ENCODE results near the gene COMT. TPM values are rescaled to one million over a fixed set of nuclear protein-coding genes. Genes with fewer than 3 reads are reported as not detected.

The COMT gene
- total RNA-seq, 4 donors from 2014 or later = 89.1 to 149 (median 138) TPM

- DNase-seq = peak in 1 of 3 donors; percentile 61
- no peak overlapping the region for H3K4me3 ChIP-seq
Measured at GRCh38 chr22:20014526-20015186, 73.1 kb downstream of the COMT start.

DNA sequence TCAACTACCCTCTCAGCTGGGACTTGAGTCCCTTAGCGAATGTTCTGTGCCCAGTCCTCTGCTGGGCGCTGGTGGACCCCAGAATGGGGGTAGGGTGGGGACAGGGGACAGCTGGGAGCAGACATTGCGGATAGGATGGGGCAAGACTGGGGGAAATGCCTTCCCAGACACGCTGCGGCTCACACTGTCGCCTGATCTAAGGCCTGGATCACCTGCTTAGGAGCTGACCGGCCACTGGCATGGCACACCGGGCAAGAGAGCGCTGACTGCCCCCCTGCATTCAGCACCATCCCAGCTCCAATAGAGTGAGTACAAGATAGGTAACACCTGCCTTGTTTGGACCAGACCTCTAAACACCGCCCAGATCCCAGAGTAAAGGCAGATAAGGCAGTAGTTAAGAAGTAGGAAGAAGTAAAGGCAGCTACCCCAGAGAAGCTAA, 73.6 kb downstream of the COMT start:
- no peak for TF ChIP-seq POLR2A (IDR thresholded peaks at IDR 0.05)
- TF ChIP-seq, protein P1, sequence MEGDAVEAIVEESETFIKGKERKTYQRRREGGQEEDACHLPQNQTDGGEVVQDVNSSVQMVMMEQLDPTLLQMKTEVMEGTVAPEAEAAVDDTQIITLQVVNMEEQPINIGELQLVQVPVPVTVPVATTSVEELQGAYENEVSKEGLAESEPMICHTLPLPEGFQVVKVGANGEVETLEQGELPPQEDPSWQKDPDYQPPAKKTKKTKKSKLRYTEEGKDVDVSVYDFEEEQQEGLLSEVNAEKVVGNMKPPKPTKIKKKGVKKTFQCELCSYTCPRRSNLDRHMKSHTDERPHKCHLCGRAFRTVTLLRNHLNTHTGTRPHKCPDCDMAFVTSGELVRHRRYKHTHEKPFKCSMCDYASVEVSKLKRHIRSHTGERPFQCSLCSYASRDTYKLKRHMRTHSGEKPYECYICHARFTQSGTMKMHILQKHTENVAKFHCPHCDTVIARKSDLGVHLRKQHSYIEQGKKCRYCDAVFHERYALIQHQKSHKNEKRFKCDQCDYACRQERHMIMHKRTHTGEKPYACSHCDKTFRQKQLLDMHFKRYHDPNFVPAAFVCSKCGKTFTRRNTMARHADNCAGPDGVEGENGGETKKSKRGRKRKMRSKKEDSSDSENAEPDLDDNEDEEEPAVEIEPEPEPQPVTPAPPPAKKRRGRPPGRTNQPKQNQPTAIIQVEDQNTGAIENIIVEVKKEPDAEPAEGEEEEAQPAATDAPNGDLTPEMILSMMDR (IDR thresholded peaks at IDR 0.05) = no peak
- Histone ChIP-seq H3K4me3 (no peak overlapping the region), H3K27me3 (no peaks in the 10 kb centered on the region), H3K9me3 (no peaks in the 10 kb centered on the region), H3K27ac (peak overlapping the region in 1 of 4 donors; percentile 10), H3K36me3 (no peaks in the 10 kb centered on the region), H3K4me1 (peaks cover 0 to 20% (median 10%) of the 10 kb centered on the region in 4 donors)
- no peak for DNase-seq

More at GRCh38 chr22:20014526-20015186, 73.1 kb downstream of the COMT start:
- Histone ChIP-seq H3K27me3 (no peaks in the 10 kb centered on the region), H3K4me1 (peaks cover 0 to 18% (median 9%) of the 10 kb centered on the region in 4 donors), H3K27ac (peak overlapping the region in 1 of 4 donors; percentile 10), H3K9me3 (no peaks in the 10 kb centered on the region), H3K36me3 (no peaks in the 10 kb centered on the region)
- TF ChIP-seq, protein P1 (IDR thresholded peaks at IDR 0.05) = no peak
- TF ChIP-seq POLR2A (IDR thresholded peaks at IDR 0.05) = no peak

DNA sequence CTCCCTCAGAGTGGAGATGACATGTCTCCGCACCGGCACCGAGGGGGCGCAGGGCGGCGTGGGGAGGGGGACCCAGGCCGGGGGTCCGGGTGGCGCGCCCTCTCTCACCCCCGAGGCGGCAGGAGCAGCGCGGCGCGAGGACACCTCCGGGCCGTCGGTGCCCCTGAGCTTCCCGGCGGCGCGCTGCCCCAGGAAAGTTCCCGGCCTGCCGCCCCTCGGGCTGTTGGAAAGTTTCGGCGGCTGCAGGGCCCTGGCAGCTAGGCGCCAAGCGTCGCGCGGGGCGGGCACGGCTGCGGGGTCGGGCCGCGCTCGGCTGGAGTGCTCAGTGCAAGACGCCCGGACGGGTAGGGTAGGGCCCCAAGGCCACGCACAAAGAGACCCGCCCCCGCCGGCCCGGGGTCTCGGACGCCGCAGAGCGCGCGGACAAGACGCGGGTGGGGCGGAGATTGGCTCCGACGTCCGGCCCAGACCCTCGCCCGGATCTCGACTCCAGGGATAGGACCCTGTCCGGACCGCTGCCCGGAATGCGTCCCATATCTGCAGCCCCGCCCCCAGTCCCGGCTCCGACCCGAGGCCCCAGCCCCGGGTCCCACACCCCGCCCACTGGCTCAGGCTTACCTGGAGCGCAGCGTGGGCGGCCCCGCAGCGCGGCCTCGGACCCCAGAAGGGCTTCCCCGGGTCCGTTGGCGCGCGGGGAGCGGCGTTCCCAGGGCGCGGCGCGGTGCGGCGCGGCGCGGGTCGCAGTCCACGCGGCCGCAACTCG, 74.6 kb downstream of the COMT start:
- DNase-seq = peak in 2 of 3 donors; percentile 22 to 58
- no peaks in the 10 kb centered on the region for H3K9me3 ChIP-seq
- no peaks in the 10 kb centered on the region for H3K36me3 ChIP-seq
- H3K4me3 ChIP-seq = peak overlapping the region; percentile 71 to 100 (median 80)
- no peak for TF ChIP-seq POLR2A (IDR thresholded peaks at IDR 0.05)
- TF ChIP-seq, protein P1 (IDR thresholded peaks at IDR 0.05) = no peak
- peaks cover 0 to 22% (median 11%) of the 10 kb centered on the region in 4 donors for H3K4me1 ChIP-seq
- H3K27me3 ChIP-seq = no peaks in the 10 kb centered on the region
- peak overlapping the region in 1 of 4 donors; percentile 52 for H3K27ac ChIP-seq

GRCh38 chr22:20016734-20017621, 75.4 kb downstream of the COMT start, which contains the start of gene ARVCF:
TSS of gene ARVCF (minus strand) at chr22:20016823. CDS start at chr22:19990794, 26,029 bp downstream.
- Histone ChIP-seq H3K27me3 (no peaks in the 10 kb centered on the region), H3K9me3 (no peaks in the 10 kb centered on the region), H3K4me3 (peak within 1 kb of the TSS; percentile 71 to 100 (median 80)), H3K27ac (peak within 1 kb of the TSS in 1 of 4 donors; percentile 52), H3K36me3 (no peaks in the 10 kb centered on the region), H3K4me1 (peaks cover 0 to 24% (median 15%) of the 10 kb centered on the region in 4 donors)
- DNase-seq = peak; percentile 87 to 96 (median 96)
- no peak for TF ChIP-seq POLR2A (IDR thresholded peaks at IDR 0.05)
- TF ChIP-seq, protein P1 (IDR thresholded peaks at IDR 0.05) = peak in 5 of 6 experiments; percentile 21 to 45 (median 41)

- Histone ChIP-seq H3K27me3 (no peaks in the 10 kb centered on the region), H3K4me3 (peak overlapping the region in 1 of 4 donors; percentile 71), H3K9me3 (no peaks in the 10 kb centered on the region), H3K36me3 (no peaks in the 10 kb centered on the region), H3K4me1 (peaks cover 0 to 30% (median 20%) of the 10 kb centered on the region in 4 donors), H3K27ac (no peak overlapping the region)
- TF ChIP-seq, protein P1 (IDR thresholded peaks at IDR 0.05) = no peak
- no peak for TF ChIP-seq POLR2A (IDR thresholded peaks at IDR 0.05)
- DNase-seq = no peak
Measured at GRCh38 chr22:20017622-20017958, 76.0 kb downstream of the COMT start.

Measured in Peyer's patch (tissue), 4 donors.